Stimulated activated naive CD8-positive, alpha-beta T cell treated with anti-CD3 and anti-CD28 coated beads, Interleukin-15, Interleukin-2, amounts not matched to agents 100 U/mL and 50 U/mL, for 24 hours (primary cell): ENCODE data around the gene PCK2.
A peak's percentile ranks its signal among the peaks of the same experiment; 100 is the strongest.

Experiments used
- ATAC-seq: fragments of 150-1000 bp; cut with Tn5 transposase; one replicate; pipeline ENCODE4 v1.10.0; 2021
- DNase-seq: peaks from one replicate; pipeline ENCODE4 v3.0.0; 2021

PCK2 gene

DNA sequence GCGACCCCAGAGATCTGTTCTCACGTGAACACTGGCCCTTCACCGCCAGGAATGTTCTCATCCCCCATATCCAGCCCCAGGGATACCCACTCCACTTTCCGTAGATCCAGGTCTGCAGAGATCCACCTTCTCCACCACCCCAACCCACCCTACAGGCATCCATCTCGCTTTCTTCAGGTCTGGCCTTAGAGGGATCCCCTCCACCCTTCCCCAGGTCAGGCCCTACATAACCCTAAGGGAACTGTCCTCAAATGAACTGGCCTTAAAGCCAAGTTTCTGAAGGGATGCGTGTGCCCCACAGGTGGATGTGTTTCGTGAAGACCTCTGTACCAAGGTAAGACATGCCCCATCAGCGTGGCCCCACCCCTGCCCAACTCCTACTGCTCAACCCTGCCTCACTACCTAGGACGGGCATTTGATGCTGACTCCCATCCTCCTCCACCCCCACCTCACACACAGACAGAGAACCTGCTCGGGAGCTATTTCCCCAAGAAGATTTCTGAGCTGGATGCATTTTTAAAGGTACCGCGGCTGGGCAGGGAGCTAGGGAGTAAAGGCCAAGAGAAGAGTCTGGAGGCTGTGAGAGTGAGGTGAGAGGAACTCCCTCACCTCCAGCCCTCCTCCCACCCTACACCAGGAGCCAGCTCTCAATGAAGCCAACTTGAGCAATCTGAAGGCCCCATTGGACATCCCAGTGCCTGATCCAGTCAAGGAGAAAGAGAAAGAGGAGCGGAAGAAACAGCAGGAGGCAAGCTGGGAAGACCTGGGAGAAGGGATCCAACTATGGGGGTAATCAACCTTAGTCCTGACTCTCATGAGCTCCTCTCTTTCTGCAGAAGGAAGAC, 42.8 kb downstream of the PCK2 start:
- ATAC-seq (no peak), DNase-seq (no peak)

DNA sequence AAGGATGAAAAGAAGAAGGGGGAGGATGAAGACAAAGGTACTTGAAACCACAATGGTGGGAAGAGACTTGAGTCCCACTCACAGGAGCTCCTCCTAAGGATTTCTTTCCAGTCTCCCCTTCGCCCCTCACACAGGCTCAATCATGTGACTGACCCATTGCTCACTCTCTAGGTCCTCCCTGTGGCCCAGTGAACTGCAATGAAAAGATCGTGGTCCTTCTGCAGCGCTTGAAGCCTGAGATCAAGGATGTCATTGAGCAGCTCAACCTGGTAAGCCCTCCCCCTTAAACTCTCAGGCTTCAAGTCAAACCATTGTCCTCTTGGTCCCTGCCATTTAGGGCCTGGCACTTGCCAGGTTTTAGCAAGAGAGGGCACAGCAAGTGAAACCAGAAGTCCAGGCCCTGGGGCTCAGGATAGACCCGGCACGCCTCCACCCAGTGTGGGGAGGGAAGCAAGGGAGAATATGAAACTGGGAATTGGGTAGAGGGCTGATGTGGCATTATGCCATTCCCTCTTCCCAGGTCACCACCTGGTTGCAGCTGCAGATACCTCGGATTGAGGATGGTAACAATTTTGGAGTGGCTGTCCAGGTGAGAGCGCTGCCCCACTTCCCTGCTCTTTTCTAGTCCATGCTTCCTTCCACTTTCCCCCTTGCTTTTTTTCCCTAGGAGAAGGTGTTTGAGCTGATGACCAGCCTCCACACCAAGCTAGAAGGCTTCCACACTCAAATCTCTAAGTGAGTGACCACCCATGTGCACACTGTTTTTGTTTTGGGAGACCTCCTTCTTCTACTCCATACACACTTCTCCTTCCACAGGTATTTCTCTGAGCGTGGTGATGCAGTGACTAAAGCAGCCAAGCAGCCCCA, 43.7 kb downstream of the PCK2 start:
- ATAC-seq (no peak), DNase-seq (no peak)

DNA sequence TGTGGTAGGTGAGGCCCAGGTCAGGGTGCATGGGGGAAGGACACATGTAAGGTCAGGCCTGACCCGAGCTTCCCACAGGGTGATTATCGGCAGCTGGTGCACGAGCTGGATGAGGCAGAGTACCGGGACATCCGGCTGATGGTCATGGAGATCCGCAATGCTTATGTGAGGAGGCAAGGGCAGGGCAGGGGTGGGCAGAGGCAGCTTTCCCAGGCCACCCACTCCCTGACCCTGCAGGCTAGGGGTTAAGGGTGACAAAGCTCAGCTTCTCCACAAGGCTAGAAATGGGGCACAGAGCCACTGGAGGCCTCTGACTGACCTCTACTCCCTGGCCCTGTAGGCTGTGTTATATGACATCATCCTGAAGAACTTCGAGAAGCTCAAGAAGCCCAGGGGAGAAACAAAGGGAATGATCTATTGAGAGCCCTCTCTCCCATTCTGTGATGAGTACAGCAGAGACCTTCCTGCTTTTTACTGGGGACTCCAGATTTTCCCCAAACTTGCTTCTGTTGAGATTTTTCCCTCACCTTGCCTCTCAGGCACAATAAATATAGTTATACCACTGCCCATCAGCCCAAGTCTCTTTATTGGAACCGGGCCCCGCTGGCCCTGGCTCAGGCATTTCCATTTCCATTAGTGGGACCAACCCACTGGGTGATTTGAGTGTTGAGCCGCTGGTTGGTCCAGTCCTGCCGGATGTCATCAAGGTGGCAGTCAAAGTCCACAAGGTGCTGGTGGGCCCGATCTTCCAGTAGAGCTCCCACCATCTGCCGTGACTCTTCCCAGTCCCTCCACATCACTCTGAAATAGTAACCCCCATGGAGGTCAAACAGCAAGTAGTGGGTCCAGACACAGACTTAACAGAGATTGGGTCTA, 44.5 kb downstream of the PCK2 start:
- DNase-seq (no peak), ATAC-seq (no peak)

DNA sequence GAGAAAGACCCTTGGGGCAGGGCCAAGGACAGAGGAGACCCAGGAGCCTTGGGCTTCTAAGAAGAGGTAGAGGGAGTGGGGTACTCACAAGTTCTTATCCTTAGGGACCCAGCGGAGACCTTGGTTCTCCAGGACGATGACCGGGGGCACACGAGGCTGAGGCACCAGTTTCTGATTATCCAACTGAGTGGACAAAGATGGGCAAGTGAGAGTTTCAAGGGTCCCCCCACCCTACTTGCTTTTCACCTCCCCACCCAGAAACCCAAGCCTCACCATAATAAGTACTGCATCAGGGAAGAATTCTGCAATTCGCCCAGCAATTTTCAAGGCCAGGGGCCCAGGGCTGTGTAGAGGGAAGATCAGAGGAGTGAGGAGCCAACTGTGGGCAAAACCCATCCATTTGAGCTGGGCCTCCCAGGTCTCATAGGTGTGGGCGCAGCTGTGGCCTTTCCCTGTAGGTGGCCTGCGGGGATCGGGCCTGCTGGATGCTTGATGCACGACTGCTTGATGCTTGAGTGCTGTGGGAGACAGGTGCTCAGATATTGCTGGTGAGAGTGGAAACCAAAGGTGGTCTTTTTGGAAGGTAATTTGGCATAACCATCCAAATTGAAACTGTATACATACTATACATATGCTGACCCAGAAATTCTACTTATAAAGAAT, 45.3 kb downstream of the PCK2 start:
- ATAC-seq: no peak

DNA sequence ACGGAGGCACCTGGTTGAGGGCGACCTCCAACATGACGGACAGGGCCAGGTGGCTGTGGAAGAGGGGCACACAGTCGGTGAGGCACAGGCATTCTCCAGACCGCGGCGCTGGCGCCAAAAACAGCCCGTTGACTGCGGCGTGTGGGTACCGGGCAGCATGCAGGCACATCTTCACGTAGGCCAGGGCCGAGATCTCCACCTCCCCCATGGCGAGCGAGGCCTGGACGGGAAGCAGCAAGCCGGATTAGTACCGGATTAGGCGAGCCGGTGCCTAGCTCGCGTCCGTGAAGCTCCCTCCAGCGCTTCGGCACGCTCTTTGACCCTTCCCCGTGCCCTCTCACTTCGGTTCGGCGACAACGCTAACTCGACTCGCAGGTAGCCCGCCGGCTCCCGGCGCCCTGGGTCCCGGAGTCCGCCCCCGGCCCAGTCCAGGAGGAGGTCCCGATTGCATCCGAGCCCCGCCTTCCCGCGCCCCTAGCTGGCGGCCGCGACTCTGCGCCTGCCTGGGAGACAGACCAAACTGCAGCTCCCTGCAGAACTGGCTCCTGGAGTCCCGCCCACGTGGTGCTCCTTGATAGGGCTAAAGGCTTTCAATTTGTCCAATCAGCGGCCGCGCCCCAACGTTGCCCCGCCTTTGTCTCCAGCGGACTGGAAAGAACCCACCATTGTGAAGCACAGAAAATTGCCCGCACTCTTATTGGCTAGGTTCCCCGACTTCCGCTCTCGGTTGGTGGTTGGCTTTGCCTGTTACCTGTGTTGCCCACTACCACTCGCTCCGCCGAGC, 47.2 kb downstream of the PCK2 start, which contains the start of gene EMC9:
Gene EMC9, minus strand, starts transcription at position 495 of the 784 bp plus-strand sequence. Its CDS starts 287 bp downstream, at position 208.
- DNase-seq (peak; percentile 99), ATAC-seq (peak; percentile 89)

More for the DNA sequence above, 45.3 kb downstream of the PCK2 start:
- peak; percentile 44 for DNase-seq

DNA sequence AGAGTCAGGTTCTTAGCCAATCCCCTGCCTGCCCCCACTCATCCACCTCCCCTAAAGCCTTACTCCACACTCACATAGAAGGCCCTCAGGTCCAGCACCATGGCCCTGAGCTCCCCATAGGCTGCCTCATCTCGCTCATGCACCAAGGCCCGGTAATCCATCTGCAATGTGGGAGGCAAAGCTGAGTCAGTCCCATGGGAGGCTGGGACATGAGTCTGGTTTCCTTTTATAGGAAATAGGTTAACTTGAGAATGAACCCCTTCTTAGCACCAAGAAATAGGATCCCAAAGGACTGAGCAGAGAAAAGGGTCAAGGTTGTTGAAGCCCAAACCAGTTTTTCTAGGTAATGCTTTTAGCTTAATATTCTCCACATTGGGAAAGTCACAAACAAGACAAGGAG, 49.4 kb downstream of the PCK2 start:
- DNase-seq (no peak), ATAC-seq (no peak)

DNA sequence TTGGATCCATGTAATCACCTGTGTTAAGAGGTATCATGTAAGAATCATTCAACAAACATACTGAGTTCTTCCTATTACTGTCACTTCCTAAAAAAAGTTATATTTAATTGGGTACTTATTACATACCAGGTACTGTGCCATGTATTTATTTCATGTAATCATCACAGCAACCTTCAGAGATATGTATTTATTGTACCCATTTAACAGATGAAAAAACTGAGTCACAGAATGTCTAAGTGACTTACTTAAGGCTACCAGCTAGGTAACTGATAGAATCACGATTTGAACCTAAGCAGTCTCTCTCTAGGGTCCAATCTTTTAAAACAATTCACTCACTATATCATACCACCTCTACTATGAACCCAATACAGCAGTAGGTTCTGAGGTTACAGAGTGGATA, 50.3 kb downstream of the PCK2 start:
- ATAC-seq: no peak

DNA sequence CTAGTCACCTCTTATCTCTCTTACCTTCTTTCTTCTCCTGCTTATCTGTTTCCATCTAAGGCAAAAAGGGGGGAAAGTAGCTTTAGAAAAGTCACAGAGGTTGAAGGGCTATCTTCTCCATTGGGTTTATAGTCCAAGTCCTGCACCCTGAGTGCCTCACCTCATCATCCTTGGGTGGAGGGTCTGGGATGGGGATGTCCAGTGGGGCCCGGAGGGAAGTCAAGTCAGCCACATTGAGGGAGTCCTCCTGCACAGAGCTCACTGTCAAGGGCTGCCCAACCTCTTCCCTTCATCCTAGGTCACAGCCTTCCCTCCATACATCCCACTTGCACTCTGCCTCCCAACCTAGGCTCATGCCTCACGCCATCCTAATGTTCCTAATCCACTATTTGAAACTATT, 51.1 kb downstream of the PCK2 start:
- ATAC-seq: no peak
- DNase-seq: no peak

More for the DNA sequence above, 50.3 kb downstream of the PCK2 start:
- no peak for DNase-seq

DNA sequence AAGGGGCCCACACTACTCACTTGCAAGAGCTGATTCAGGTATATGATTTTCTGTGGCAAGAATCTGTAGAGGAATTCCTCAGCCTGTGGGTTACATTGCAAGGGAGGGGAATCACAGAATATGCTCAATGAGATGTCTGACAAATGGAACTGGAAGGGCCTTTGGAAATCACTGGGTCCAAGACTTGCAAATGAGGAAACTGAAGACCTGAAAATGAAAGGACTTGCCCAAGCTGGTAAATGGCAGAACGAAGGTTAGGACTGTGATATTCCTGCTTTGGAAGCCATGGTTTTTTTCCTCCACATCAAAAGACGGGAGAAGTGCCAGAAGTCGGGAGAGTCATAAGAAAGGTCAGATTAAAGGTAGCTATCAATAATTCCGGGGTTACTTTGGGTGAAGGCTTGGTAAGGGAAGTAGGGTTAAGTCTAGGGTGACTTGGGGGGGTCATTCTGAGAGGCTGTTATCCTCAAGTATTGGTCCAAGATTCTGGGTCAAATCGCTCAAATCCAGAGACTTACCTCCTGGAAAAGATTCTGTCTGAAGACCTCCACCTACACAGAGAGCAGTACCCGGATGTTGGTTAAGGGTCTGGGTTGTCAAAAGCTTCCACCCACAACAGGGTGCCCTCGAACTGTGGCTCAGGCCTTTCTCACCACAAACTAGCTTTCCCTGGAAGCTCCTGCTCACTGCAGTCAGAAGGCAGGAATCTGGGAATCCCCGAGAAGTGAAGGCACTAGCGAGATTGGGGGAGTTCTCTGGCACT, 51.8 kb downstream of the PCK2 start:
- no peak for ATAC-seq
- no peak for DNase-seq

DNA sequence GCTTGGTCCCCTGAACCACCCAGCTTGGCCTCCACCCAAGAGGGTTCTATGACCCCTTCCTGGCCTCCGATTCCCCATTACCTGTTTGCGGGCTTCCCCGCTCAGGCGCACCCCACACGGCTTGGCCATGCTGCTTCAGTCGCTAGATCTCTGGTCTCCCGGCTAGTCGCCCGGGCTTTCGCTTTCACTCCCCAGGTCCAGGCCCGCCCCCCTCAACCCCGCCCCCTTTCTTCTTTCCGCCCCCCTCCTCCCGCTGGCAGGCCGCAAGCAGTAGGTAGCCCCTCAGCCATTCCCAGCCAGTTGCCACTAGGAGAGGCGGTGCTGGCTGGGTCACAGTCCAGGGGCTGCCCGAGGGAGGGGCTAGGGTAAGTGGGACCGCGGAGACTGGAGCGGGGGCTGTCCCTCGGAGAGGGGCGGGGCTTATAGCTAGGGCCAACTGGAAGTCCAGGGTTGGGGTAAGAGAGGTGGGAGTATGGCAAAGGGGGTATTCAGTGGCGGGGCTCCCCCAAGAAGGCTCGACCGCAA, 52.4 kb downstream of the PCK2 start, which contains the start of gene PSME2:
Gene PSME2, minus strand, starts transcription at position 158 of the 525 bp plus-strand sequence. Its CDS starts 29 bp downstream, at position 129.
- ATAC-seq (peak; percentile 84), DNase-seq (peak; percentile 97)

DNA sequence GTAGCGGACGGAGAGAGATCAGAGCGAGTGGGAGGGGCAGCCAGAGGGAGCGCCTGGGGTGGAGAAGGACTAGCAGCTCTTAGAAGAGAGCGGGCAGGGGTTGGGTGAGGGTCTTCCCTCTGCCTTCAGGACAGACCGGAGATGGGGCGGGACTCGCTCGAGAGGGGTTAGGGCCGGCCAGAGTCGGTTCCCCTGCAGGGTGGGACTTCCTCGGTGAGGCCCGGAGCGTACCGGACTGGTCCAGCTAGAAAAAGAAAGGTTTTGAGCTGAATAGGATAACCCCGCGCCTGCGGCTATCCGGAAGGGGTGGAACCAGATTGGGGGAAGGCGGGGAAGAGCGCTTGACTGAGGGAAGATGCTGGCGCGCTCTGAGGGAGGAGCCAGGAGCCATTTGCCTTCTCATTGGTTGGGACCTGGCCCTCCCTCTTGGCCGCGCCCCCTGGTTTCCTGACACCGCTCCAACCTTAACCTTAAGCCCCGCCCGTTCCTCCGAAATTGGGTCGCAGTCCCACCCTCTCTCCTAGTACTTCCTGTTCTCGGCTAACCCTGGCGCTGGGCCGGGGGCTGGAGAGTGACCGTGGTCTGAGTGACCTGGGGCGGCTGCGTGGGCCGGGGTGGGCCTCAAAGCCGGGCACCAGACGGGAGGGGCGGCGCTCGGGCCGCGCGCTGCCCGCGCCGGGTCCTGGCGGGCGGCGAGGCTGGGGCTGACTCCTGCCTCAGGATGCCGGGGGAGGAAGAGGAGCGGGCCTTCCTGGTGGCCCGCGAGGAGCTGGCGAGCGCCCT, 53.1 kb downstream of the PCK2 start, which contains the start of gene RNF31:
Gene RNF31, plus strand, starts transcription at position 521 of the 783 bp plus-strand sequence. Its CDS starts 201 bp downstream, at position 722.
- ATAC-seq (peak; percentile 88), DNase-seq (peak; percentile 98)

DNA sequence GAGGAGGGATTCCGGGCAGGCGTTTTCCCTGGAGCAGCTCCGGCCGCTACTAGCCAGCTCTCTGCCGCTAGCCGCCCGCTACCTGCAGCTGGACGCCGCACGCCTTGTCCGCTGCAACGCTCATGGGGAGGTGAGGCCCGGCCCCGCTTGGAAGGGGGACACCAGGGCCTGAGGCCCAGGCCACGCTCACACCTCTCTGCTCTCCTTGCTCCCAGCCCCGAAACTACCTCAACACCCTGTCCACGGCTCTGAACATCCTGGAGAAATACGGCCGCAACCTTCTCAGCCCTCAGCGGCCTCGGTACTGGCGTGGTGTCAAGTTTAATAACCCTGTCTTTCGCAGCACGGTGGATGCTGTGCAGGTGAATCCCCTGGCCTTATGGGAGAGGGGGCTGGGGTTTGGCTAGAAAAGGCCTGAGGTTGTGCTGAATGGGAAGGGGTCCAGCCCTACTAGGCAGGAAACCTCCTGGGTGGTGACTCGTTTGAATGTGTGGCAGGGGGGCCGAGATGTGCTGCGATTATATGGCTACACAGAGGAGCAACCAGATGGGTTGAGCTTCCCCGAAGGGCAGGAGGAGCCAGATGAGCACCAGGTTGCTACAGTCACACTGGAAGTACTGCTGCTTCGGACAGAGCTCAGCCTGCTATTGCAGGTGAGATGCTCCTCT, 53.8 kb downstream of the PCK2 start:
- DNase-seq (no peak), ATAC-seq (no peak)

DNA sequence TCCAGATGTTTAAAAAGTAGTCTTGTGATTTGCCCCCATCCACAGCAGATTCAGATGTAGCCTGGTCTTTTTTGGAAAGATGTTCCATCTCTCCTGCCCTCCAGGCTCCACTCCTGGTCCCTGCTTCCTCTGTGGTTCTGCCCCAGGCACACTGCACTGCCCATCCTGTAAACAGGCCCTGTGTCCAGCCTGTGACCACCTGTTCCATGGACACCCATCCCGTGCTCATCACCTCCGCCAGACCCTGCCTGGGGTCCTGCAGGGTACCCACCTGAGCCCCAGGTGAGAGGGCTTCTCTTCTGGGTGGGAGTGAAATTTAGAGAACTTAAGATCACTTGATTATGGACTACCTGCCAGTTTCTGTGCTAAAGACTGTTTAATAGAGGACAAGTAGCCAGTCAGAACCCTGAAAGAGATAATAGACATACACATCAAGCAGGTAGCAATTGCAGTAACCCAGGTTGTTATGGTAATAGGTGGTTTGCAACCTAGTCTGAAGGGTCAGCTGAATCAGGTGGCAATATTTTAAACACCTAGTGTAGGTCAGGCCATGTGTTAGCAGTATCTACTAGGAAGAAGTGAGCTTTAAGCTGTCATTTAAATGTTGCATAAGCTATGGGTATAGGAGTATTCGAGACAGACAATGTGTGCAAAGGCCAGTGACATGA, 55.3 kb downstream of the PCK2 start:
- ATAC-seq (no peak), DNase-seq (no peak)

DNA sequence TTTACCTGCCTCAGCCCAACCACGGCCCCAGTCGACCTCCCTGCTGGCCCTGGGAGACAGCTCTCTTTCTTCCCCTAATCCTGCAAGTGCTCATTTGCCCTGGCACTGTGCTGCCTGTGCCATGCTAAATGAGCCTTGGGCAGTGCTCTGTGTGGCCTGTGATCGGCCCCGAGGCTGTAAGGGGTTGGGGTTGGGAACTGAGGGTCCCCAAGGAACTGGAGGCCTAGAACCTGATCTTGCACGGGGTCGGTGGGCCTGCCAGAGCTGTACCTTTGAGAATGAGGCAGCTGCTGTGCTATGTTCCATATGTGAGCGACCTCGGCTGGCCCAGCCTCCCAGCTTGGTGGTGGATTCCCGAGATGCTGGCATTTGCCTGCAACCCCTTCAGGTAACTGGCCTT, 56.0 kb downstream of the PCK2 start:
- DNase-seq (no peak), ATAC-seq (no peak)

DNA sequence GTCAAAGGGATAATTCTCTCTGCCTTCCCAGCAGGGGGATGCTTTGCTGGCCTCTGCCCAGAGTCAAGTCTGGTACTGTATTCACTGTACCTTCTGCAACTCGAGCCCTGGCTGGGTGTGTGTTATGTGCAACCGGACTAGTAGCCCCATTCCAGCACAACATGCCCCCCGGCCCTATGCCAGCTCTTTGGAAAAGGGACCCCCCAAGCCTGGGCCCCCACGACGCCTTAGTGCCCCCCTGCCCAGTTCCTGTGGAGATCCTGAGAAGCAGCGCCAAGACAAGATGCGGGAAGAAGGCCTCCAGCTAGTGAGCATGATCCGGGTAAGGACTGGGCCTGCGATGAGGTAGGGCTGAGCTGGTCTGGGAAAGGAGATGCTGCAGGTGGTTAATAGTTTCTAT, 56.5 kb downstream of the PCK2 start:
- ATAC-seq: no peak
- no peak for DNase-seq

DNA sequence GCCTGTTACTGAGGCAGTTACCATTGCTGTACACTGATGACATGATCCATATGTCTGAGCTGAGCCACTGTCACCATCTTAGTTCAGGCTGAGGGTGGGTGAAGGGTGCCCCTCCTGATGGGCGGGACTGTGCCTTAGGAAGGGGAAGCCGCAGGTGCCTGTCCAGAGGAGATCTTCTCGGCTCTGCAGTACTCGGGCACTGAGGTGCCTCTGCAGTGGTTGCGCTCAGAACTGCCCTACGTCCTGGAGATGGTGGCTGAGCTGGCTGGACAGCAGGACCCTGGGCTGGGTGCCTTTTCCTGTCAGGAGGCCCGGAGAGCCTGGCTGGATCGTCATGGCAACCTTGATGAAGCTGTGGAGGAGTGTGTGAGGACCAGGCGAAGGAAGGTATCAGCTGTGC, 56.9 kb downstream of the PCK2 start:
- no peak for DNase-seq
- ATAC-seq: no peak

DNA sequence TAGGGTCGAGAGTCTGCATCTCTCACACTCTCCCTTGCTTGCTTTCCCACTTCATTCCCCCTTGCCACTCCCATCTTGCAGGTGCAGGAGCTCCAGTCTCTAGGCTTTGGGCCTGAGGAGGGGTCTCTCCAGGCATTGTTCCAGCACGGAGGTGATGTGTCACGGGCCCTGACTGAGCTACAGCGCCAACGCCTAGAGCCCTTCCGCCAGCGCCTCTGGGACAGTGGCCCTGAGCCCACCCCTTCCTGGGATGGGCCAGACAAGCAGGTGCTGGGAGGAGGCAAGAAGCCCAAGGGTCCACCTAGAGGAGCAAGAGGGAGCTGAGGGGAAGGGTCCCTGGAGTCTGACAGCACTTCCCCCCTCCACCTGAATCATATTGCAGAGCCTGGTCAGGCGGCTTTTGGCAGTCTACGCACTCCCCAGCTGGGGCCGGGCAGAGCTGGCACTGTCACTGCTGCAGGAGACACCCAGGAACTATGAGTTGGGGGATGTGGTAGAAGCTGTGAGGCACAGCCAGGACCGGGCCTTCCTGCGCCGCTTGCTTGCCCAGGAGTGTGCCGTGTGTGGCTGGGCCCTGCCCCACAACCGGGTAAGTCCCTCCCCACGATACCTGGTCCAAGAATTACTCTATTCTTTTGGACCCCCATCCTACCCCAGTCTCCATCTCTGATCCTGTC, 57.4 kb downstream of the PCK2 start:
- DNase-seq: no peak
- no peak for ATAC-seq
